NCI-H2029 treated with DMSO at 0.1 percent for 48 hours (cell line): ENCODE results near the gene EPO.
A peak's percentile ranks its signal among the peaks of the same experiment; 100 is the strongest.

Experiments used
- DNase-seq: peaks from one replicate; lab custom pipeline; 2025; lab: John Stamatoyannopoulos, UW

The EPO gene

DNA sequence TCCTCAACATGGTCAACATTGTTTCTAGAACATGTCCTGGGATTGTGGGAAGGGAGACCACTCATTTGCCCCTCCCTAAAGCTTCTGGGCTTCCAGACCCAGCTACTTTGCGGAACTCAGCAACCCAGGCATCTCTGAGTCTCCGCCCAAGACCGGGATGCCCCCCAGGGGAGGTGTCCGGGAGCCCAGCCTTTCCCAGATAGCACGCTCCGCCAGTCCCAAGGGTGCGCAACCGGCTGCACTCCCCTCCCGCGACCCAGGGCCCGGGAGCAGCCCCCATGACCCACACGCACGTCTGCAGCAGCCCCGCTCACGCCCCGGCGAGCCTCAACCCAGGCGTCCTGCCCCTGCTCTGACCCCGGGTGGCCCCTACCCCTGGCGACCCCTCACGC, at the start of gene EPO:
Gene EPO, plus strand, starts transcription at position 190 of the 392 bp plus-strand sequence. CDS start 513 bp downstream, outside the sequence.
- no peak for DNase-seq

DNA sequence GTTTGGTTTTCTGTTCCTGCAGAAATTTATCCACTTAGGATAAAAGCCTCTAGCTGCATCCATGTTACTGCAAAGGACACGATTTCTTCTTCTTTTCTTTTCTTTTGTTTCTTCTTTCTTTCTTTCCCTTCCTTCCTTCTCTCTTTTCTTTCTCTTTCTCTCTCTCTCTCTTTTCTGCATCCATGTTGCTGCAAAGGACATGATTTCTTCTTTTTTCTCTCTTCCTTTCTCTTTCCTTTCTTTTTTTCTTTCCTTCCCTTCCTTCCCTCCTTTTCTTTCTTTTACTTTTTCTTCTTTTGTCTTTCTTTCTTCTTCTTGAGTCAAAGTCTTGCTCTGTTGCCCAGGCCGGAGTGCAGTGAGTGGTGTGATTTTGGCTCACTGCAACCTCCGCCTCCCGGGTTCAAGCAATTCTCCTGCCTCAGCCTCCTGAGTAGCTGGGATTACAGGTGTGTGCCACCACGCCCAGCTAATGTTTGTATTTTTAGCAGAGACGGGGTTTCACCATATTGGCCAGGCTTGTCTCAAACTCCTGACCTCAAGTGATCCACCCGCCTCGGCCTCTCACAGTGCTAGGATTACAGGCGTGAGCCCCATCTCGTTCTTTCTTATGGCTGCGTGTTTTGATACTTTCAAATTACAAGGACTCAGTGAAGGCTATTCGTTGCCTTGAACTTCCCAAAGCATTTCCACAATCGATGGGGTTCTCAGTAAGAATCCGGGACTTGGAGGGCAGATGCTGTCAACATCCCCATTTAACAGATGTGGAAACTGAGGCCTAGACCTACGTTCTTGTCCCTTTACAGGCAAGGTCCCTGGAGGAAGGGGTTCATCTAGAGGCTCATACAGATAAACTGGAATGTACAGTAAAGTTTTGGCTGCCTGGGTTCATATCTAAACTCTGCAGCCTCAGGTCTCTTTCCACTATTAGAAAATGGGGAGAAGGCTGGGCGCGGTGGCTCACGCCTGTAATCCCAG, 48.6 kb upstream of the EPO start:
- DNase-seq, result no peak

DNA sequence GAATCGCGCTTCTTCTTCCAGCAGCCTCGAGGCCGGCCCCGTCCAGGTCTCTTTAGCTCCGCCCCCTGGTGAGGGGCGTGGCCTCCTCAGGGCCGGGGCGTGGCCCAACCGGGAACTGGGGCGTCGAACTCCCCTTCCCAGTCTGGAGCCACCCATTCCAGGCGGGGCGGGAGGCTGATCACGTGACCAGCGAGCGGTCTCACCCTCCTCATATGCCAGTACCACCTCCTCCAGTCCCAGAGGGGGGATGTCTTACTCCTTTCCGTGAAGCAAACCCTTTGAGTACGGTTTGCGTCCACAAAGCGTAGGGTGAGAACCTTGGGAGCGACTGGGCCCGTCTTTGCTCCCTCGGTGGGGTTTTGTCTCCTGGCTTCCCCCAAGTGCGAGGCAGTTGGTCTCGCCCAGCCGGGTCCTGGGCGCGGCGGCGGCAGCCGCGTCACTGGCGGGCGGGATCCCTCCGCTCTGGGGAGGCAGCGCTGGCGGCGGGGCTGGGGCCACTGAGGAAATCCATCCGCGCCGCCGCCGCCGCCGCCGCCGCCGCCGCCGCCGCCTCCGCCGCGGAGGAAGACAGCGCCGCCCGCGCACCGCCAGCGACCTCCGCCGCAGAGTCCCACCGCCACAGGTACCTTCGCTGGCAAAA, 46.8 kb upstream of the EPO start, which contains the start of gene GNB2:
Gene GNB2, plus strand, starts transcription at position 439 of the 640 bp plus-strand sequence. CDS start 2,526 bp downstream, outside the sequence.
- DNase-seq, result peak; percentile 86

DNA sequence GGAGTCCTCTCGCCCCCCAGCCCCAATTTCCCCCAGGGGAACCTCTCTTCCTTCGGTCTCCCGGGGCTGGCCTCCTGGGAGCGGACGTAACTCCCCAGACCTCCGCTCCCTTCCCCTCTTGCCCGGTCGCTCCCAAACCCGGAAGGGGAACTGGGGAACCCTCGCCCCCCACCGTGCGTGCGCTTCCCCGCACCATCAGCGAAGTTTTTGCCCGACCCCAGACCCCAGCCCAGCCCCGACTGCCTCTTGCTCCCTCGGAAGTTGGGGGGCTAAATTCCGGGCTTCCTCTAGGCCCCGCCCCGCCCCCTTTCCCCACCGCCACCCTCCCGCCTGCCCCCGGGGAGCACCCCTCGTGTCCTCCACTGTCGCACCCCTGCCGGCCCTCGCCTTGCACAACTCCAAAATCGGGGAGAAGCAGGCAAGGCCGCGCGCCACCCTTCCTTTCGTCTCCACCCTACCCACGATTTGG, 46.3 kb upstream of the EPO start:
- DNase-seq, result no peak

DNA sequence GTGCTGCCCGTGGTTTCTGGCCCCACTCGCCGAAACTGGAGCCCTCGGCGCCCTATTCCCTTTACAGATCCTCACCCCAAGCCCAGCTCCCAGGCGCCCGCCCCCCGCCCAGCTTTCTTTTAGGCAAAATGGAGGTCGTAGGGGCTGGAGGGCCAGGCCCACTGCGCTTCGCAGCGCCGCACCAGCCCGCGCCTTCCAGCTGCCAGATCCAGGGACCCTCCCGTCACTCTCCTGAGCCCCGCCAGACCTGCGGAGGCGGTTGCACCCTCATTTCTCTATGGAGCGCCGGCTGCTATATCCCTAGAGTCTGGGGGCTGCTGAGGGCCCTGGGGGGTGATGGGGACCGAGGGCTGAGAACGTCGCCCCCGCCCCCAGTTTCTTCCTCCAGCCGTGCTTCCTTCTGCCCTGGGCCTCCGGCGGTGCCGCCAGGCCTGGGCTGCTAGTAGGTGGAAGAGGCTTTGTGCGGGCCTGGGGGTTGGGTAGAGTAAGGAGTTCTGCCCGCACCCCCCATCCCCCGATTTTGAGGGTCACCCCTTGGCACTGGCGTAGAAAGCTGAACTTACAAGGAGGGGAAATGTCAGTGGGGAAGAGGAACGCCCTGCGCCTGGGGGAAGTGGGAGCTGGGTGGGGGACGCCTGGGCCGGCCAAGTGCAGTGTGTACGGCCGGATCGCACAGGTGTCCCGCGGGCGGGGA, 45.7 kb upstream of the EPO start:
- DNase-seq, result no peak

DNA sequence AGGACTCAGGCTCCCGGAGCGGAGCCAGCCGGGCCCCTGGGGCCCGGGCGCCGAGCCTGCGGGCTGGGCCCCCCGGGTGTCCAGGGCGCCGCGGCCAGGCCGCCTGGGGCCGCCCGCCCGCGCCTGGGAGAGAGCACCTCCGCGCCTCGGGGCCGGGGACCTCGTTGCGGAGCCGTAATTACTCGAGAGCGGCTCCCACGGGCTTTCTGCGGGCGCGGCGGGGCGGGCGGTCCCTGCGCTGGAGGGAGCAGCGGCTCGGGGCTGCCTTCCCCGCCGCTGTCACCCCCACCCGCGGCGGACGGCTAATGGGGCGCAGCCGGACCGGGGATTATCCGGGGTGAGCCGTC, 45.2 kb upstream of the EPO start:
- no peak for DNase-seq

DNA sequence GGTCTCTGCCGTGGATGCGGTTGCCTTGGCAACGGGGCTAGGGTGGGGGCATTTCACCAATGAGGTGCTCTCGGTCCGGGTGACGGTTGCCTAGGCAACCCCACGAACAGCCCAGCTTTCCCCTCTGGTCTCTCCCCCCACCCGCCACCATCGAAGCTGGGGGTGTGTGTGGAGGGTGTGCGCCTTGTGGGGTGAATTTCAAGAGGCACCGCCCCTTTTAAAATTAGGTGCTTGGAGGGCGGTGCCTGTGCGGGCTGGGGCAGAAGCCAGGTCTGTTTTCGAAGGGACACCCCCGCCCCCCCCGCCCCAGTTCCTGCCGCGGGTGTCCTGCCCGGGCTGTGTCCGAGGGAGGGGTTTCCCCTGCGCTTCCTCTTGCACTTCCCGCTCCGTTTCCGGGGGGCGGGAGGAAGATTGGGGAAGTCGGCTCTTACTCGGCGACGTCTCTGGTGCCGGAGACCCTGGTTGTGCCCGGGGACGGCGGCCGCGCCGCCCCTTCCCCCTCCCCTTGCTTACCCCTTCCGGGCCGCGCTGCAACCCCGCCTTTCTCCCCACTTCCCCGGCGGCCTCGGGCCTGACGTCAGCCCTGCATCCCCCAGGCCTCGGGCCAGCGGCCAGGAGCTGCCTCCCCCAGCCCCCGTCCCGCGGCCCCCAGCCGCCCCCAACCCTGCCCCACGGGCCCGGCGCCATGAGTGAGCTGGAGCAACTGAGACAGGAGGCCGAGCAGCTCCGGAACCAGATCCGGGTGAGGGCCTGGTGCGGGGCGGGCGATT, 44.5 kb upstream of the EPO start:
- DNase-seq, result no peak

DNA sequence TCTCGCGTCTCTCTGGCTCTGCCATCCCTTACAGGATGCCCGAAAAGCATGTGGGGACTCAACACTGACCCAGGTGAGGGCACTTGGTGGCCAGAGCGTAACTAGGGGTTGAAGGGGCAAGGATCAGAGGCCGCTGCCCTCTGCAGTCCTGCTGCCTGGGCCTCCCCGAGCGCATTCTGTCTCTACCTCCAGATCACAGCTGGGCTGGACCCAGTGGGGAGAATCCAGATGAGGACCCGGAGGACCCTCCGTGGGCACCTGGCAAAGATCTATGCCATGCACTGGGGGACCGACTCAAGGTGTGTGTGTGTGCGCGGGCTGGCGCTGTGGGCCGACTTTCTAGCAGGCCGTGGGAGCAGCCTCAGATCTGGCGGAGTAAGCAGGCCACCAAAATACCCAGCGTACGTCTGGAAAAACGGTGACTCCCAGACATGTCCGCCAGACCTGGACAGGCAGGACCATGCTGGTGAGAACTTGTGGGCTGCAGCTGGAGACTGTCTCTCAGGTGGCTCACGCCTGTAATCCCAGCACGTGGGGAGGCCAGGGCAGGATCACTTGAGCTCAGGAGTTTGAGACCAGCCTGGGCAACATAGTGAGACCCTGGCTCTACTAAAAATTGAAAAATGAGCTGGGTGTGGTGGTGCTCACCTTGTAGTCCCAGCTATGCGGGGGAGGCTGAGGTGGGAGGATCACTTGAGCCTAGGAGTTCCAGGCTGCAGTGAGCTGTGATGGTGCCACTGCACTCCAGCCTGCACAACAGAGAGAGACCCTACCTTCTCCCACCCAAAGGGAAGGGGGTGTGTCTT, 43.6 kb upstream of the EPO start:
- DNase-seq, result no peak

DNA sequence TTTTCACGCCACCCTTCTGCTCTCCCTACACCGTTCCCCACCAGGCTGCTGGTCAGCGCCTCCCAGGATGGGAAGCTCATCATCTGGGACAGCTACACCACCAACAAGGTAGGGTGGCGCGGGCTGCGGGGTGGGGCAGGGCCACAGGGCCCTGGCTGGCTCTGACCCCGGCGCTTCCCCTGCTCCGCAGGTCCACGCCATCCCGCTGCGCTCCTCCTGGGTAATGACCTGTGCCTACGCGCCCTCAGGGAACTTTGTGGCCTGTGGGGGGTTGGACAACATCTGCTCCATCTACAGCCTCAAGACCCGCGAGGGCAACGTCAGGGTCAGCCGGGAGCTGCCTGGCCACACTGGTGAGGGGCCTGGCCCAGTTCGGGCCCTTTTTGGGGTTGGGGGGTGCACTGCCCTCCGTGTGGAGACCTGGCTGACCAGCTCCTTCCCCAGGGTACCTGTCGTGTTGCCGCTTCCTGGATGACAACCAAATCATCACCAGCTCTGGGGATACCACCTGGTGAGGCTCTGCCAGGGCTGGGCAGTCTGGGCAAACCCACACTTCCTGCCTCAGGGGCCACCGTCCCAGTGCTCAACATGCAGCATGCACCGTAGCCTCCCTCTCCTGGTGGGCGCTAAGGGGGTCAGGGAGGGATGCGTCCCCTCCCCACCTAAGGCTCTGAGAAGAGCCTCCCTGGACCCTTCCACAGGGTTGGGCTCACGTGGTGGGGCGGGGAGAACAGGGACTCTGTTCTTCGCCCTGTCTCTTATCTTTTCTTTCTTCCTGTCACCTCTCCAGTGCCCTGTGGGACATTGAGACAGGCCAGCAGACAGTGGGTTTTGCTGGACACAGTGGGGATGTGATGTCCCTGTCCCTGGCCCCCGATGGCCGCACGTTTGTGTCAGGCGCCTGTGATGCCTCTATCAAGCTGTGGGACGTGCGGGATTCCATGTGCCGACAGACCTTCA, 42.7 kb upstream of the EPO start:
- DNase-seq, result no peak

DNA sequence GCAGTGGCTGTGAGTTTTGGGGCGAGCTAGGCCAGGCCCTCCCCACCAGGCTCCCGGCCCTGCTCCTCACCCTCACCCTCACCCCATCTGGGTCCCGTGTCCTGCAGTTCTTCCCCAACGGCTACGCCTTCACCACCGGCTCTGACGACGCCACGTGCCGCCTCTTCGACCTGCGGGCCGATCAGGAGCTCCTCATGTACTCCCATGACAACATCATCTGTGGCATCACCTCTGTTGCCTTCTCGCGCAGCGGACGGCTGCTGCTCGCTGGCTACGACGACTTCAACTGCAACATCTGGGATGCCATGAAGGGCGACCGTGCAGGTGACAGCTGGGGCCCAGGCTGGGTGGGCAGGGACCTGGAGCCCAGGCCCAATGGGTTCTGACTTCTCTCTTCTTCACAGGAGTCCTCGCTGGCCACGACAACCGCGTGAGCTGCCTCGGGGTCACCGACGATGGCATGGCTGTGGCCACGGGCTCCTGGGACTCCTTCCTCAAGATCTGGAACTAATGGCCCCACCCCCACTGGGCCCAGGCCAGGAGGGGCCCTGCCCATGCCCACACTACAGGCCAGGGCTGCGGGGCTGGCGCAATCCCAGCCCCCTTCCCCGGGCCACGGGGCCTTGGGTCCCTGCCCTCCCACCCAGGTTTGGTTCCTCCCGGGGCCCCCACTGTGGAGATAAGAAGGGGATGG, 41.8 kb upstream of the EPO start:
- DNase-seq, result no peak

DNA sequence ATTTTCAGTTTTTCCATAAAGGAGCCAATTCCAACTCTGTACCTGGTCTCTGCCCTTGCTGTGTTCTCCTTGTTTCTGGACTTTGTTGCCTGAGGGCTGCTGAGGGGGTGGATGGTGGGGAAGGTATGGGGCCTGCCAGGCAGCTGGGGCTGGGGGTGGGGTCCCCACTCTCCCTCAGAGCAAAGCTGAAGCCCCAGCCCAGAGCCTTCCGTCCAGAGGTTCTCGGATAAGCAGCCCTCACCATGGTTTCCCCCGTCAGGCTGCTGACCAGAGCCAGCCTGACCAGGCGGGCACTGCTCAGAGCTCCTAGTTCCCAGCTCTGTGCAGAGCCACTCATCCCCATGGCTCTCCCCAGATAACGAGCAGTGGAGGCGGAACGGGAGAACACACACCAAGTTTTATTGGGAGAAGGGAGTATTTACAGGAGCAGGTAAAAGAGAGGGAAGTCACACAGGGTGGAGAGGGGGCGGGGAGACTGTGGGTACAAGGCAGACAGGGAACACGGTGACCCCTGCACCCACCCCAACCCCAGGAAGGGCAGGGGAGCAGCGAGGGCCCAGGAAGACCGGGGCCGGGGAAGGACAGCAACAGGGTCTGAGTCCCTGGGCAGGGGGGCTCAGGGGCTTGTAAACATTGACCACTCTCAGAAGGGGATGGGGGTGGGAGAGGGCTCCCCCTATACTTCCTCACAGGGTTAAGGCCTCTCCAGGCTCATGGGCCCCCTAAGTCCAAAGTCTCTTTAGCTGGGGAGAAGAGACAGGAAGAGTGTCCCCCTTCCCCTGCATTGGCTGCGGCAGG, 40.9 kb upstream of the EPO start:
- no peak for DNase-seq

DNA sequence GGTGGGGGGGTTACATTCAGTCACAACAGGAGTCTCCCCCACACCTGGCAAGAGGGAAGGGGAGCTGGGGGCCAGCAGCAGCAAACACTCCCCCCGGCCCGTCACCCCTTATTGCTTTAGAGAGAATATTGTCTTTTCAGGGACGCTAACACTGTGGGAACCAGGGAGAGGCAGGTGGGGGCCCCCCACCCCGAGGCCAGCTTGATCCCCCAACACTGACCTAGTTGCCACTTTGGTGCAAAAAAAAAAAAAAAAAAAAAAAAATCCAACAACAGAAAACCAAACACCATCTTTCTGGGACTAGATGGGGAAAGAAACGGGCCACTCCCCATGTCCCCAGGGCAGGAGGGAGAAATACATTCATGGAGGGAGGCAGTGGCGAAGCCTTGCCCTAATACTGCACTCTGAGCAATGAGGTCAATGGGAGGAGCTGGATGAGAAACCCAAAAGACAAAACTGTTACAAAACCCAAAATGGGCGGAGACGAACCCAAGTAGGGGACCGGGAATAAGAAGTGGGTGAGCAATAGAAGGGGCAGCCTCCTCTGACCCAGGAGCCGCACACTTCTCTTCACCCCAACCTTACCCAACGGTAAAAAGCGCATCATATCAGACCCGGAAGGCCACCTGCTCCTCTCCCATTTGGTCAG, 40.2 kb upstream of the EPO start:
- DNase-seq, result no peak

DNA sequence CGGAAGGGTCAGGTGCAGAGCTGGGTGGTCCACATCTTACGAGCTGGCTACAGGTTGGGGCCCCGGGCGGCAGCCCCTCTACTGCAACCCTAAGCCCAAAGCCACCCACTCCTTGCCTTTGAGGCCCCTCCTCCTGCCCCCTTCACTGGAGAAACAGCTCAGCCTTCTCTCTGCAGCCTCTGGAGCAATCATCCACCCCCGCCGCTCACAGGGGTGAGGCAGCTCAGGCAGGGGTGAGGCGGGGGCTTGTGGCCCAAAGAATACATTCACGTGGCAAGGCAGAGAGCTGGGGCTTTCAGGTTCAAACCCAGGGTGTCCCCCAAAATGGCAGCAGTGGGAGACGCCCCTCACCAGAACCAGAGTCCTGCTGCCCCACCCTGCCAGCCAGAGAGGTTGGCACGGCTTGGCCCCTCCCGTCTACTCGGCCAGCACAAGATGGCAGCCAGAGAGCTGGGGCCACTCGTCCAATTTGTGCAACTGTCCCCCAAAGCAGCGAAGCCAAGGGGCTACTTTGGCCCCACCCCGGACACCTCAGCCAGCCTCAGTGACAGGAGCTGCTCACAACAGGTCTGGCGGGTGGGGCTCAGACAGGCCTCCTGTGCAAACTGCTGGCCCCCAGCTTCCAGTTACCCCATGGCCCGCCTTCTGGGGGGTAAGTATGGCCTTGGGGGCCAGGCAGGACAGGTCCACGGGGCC, 39.5 kb upstream of the EPO start:
- no peak for DNase-seq

DNA sequence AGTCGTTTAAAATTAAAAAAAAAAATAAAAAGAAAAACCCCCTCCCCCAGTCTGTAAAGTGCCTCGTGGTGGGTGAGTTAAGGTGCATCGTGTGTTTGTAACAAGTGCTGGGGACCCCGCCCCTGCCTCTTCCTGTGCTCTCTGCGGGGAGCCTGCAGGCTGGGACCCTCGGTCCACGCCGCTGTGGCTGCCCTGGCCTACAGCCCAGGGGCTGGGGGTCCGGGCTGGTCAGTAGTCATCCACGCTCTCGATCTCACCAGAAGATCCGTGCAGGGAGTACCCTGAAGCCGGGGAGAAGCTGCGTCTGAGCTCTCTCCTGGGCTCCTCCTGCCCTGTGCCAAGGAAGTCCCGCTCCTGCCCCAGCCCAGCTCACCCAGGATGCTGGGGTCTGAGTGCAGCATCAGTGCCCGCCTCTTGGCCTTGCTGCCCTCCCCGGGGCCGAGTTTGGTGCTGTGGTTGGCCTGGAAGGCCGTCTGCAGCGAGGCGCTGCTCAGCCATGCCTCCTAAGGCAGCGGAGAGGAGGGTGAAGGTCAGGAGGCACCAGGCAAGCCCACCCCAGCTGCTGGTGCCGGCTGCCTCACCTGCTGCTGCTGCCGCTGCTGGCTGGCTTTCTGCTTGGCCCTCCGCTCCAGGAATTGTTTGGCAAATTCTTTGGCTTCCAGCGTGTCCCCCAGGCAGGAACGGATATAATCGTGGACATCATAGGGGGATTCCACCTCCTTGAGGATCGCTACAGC, 38.6 kb upstream of the EPO start:
- DNase-seq, result no peak

DNA sequence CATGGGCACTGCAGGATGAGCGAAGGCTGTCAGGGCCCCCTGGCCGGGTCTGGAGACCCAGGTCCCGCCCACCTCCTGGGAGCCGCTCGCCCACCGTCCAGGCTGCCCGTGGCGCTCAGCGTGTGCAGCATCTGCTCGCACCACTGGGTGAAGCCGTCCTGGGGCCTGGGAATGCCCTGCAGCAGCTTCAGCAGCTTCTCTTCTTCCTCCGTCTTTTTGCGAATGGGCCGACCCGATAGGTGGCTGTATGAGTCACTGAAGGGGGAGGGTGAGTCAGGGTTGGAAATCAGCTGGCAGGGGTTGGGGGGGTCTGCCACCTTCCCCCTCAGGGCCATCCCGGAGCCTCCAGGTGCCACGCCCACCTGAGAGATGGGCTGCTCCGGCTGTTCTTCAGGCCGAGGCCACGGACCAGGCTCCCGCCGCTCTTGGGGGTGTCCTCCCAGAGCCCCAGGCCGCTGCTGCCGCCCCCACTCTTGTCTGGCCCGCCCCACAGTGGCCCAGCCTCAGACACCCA, 38.0 kb upstream of the EPO start:
- DNase-seq, result no peak

DNA sequence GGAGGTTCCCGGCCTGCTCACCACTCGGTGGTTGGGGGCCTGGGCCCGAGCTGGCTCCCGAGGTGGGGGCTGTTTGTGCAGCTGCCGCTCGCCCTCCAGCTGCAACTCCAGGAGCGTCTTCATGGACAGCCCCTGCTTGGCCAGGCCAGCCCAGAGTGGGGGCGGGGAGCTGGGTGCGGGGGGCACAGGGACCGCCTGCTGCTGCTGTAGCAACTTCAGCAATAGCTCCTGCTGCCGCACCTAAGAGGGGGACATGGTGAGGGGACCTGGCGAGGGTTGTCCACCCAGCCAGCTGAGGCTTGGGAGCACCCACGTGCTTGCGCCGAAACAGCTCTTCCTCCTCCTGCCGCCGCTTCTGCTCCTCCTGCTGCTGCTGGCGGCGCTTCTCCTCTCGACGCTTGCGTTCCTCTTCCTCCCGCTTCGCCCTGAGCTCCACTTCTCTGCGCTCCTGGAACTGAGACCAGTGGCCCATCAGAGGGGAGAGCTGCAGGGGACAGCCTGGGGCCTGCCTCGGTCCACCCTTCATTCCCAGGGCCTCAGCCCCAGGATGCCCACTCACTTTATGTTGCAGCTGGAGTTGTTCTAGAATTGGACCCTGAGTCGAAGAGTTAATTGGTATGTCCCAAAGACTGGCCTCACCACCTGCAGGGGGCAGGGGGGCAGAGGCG, 37.1 kb upstream of the EPO start:
- DNase-seq, result no peak
